Endothelial cell of umbilical vein (primary cell): Measurements from ENCODE around the gene UTF1. TPM values are rescaled to one million over a fixed set of nuclear protein-coding genes. Genes with fewer than 3 reads are reported as not detected.

Experiments
- BruUV-seq: library from RNA; stranded (reverse); fragments of 400-500 nt; replicated peaks from 2 replicates; lab custom pipeline; 2021; lab: Mats Ljungman, UMichigan
- CTCF ChIA-PET: fragments of 300-600, 350-600 bp; sonication (Branson Sonifier 250); formaldehyde crosslinking; loops from one replicate; lab custom pipeline; 2021; ENCODE audit warnings: antibody characterized with exemption, inconsistent platforms; lab: Charles Lee
- POLR2A ChIA-PET: fragments of 300-600, 350-600 bp; sonication (Branson Sonifier 250); formaldehyde crosslinking; loops from one replicate; lab custom pipeline; 2021; ENCODE audit warnings: antibody characterized with exemption, inconsistent platforms; lab: Charles Lee
- DNase-seq: peaks from one replicate; pipeline ENCODE4 v3.0.0-alpha.2; 2011; ENCODE audit warnings: low read depth, low spot score
- FAIRE-seq: peaks from 2 replicates; lab custom pipeline; 2011; peaks lifted over from hg19 to GRCh38; lab: Jason Lieb, UNC
- H2AFZ ChIP-seq: 2 replicates; pipeline ENCODE4 v1.6.0; 2012; ENCODE audit warnings: low read depth, low read length, control low read depth, inconsistent platforms
- H3K27ac ChIP-seq: 2 replicates; pipeline ENCODE4 v1.5.1; 2011; ENCODE audit warnings: low read depth, mild to moderate bottlenecking, control low read depth, low read length, moderate library complexity; ENCODE audit not compliant: insufficient read depth
- H3K27me3 ChIP-seq, 2 experiments: 2 replicates each; pipeline versions ENCODE4 v1.6.0 to v1.6.1; 2011; ENCODE audit warnings: low read length in 2 of 2, mixed read lengths in 1 of 2; ENCODE audit not compliant: control insufficient read depth in 2 of 2, insufficient read depth in 2 of 2
- H3K36me3 ChIP-seq, 2 experiments: 2 replicates in 1 of 2; 3 replicates in 1 of 2; pipeline ENCODE4 v1.5.1; 2011; ENCODE audit warnings: low read length in 2 of 2, mild to moderate bottlenecking in 1 of 2, moderate library complexity in 1 of 2; ENCODE audit not compliant: control insufficient read depth in 2 of 2, insufficient read depth in 2 of 2; ENCODE audit errors: extremely low read depth in 1 of 2
- H3K4me1 ChIP-seq: 3 replicates; pipeline ENCODE4 v1.5.1; 2011; ENCODE audit warnings: mild to moderate bottlenecking, low read length; ENCODE audit not compliant: control insufficient read depth, insufficient read depth; ENCODE audit errors: extremely low read depth
- H3K4me2 ChIP-seq: 2 replicates; pipeline ENCODE4 v1.6.1; 2011; ENCODE audit warnings: low read length, control low read depth, mixed read lengths; ENCODE audit not compliant: insufficient read depth
- H3K4me3 ChIP-seq, 3 experiments: fragments of 200-600 bp in 1 of 3; sonication (generic), shearing (Covaris generic) in 1 of 3; replicated peaks in 1 of 3; 2 replicates each; pipeline ENCODE4 v1.5.1; 2011 to 2016; ENCODE audit warnings: control low read depth in 3 of 3, low read length in 3 of 3, mild to moderate bottlenecking in 2 of 3, inconsistent platforms in 1 of 3, low read depth in 1 of 3, moderate library complexity in 1 of 3; ENCODE audit not compliant: insufficient read depth in 1 of 3
- H3K79me2 ChIP-seq: 2 replicates; pipeline ENCODE4 v1.6.0; 2012; ENCODE audit warnings: low read length, inconsistent platforms; ENCODE audit not compliant: control insufficient read depth, insufficient read depth
- H3K9ac ChIP-seq: replicated peaks from 2 replicates; pipeline ENCODE3; 2011; ENCODE audit warnings: low read length, control low read depth; ENCODE audit not compliant: insufficient read depth; ENCODE audit errors: extremely low read depth
- H3K9me1 ChIP-seq: replicated peaks from 3 replicates; pipeline ENCODE4 v1.6.0; 2011; ENCODE audit warnings: mild to moderate bottlenecking, low read length; ENCODE audit not compliant: control insufficient read depth, insufficient read depth; ENCODE audit errors: extremely low read depth
- H3K9me3 ChIP-seq: replicated peaks from 2 replicates; pipeline ENCODE4 v1.5.1; 2012; ENCODE audit warnings: low read length, inconsistent platforms; ENCODE audit not compliant: control insufficient read depth, insufficient read depth
- H4K20me1 ChIP-seq: replicated peaks from 2 replicates; pipeline ENCODE3; 2011; ENCODE audit warnings: mild to moderate bottlenecking, low read length; ENCODE audit not compliant: control insufficient read depth, insufficient read depth; ENCODE audit errors: extremely low read depth
- CTCF ChIP-seq, 2 donors: IDR thresholded peaks; 1 replicate in 1 of 2; 2 replicates in 1 of 2; pipeline ENCODE4 v1.5.1; 2011; ENCODE audit warnings: low read length in 2 of 2, mild to moderate bottlenecking in 2 of 2, moderate library complexity in 2 of 2, control low read depth in 1 of 2, inconsistent platforms in 1 of 2, low read depth in 1 of 2; ENCODE audit not compliant: insufficient read depth in 1 of 2; ENCODE audit errors: extremely low read depth in 1 of 2
- EZH2 ChIP-seq: IDR thresholded peaks from 2 replicates; pipeline ENCODE4 v1.6.1; 2012; ENCODE audit warnings: borderline replicate concordance, low read depth, mild to moderate bottlenecking, moderate library complexity, low read length, inconsistent platforms; ENCODE audit not compliant: severe bottlenecking
- FOS ChIP-seq: IDR thresholded peaks from 2 replicates; pipeline ENCODE4 v1.6.1; 2011; ENCODE audit warnings: mild to moderate bottlenecking, low read length, moderate library complexity, borderline replicate concordance; ENCODE audit not compliant: insufficient read depth
- GATA2 ChIP-seq: IDR thresholded peaks from 2 replicates; pipeline ENCODE4 v1.7.0; 2011; ENCODE audit warnings: low read depth, mild to moderate bottlenecking, moderate library complexity, mixed read lengths, low read length; ENCODE audit not compliant: insufficient read length, insufficient read depth
- JUN ChIP-seq: IDR thresholded peaks from 2 replicates; pipeline ENCODE4 v1.6.1; 2011; ENCODE audit warnings: borderline replicate concordance, low read depth; ENCODE audit not compliant: insufficient read length, insufficient read depth
- MAX ChIP-seq: IDR thresholded peaks from 2 replicates; pipeline ENCODE4 v1.6.1; 2011; ENCODE audit not compliant: insufficient read depth, insufficient read length
- MYC ChIP-seq: IDR thresholded peaks from one replicate; pipeline ENCODE4 v1.6.1; 2011; ENCODE audit warnings: mild to moderate bottlenecking, low read depth, low read length
- POLR2A ChIP-seq: IDR thresholded peaks from 2 replicates; pipeline ENCODE4 v1.6.1; 2012; ENCODE audit warnings: low read depth, mild to moderate bottlenecking, control low read depth, low read length
- POLR2AphosphoS5 ChIP-seq: IDR thresholded peaks from 2 replicates; pipeline ENCODE4 v1.6.1; 2012; ENCODE audit warnings: low read depth, mild to moderate bottlenecking, control low read depth, low read length, moderate library complexity; ENCODE audit not compliant: insufficient read depth
- dilution Hi-C: fragments of 300-500 bp; cut with MboI; formaldehyde crosslinking; loops from one replicate; pipeline ENCODE4 v1.15.0; 2019; ENCODE audit warnings: low sequenced_read_pairs; ENCODE audit not compliant: extremely low pct_ligation_motif_present
- intact Hi-C: fragments of 100-400 bp; cut with micrococcal nuclease; formaldehyde crosslinking; loops from one replicate; pipeline ENCODE4 v1.10.0; 2022
- polyA plus RNA-seq, 4 experiments: library from polyadenylated mRNA; depleted of rRNA in 3 of 4; stranded (reverse) in 3 of 4; unstranded in 1 of 4; fragments of >200 nt; gene quantifications; 2 replicates each; pipeline versions ENCODE4 v1.2.1 to v1.2.3, GENCODE V29; 2011 to 2012; ENCODE audit warnings: missing spikeins in 1 of 4
- total RNA-seq: library from RNA; stranded (reverse); gene quantifications from 2 replicates; pipeline ENCODE4 v1.2.3, GENCODE V29; 2021

UTF1 gene
- total and polyA plus RNA-seq, 2 donors (not counting 3 experiments of a cell fraction or from before 2014, with no cell fraction given): not detected

GRCh38 chr10:133195611-133196010 is 34.4 kb upstream of the UTF1 start:
- no peak overlapping the region for H3K4me3 ChIP-seq
- TF ChIP-seq POLR2AphosphoS5 (no peak), JUN (no peak), MYC (no peak)
- no peaks in the 10 kb centered on the region for H4K20me1 ChIP-seq
- H3K9me3 ChIP-seq: no peaks in the 10 kb centered on the region
- no peak overlapping the region for H3K4me2 ChIP-seq
- no peaks in the 10 kb centered on the region for H3K27me3 ChIP-seq
- H3K9ac ChIP-seq: no peak overlapping the region
- intact Hi-C loops: no loop called here
- no peaks in the 10 kb centered on the region for H3K36me3 ChIP-seq
- no peak overlapping the region for H2AFZ ChIP-seq
- H3K27ac ChIP-seq: no peak overlapping the region
- BruUV-seq: no TSS peak
- CTCF ChIA-PET: no interaction called here
- POLR2A ChIA-PET: no interaction called here
- dilution Hi-C loops: no loop called here
- H3K4me1 ChIP-seq: no peaks in the 10 kb centered on the region
- no peak for FAIRE-seq
- no peaks in the 10 kb centered on the region for H3K9me1 ChIP-seq
- H3K79me2 ChIP-seq: no peaks in the 10 kb centered on the region
- no peak for DNase-seq

- no peaks in the 10 kb centered on the region for H3K9me1 ChIP-seq
- no peak for TF ChIP-seq POLR2A
- no peak for TF ChIP-seq POLR2AphosphoS5
- no peak for TF ChIP-seq GATA2
- no peak for TF ChIP-seq MYC
- no peak for TF ChIP-seq MAX
- no peak for TF ChIP-seq FOS
- no peak for TF ChIP-seq JUN
- TF ChIP-seq CTCF (IDR thresholded peaks at IDR 0.05; ENCODE audit: extremely low read depth in 1 of 2, insufficient read depth in 1 of 2, low read depth in 1 of 2, low read length in 2 of 2): no peak
- no peak for TF ChIP-seq EZH2
- no peak overlapping the region for H2AFZ ChIP-seq
- no peaks in the 10 kb centered on the region for H3K79me2 ChIP-seq
- no peaks in the 10 kb centered on the region for H3K4me1 ChIP-seq
- no peak overlapping the region for H3K4me2 ChIP-seq
- FAIRE-seq (no peak), DNase-seq (no peak)
- H3K36me3 ChIP-seq: no peaks in the 10 kb centered on the region
- ChIA-PET CTCF (no interaction called here), POLR2A (no interaction called here)
- intact Hi-C loops: no loop called here
- no TSS peak for BruUV-seq
- dilution Hi-C loops: no loop called here
- no peak overlapping the region for H3K9ac ChIP-seq
- no peaks in the 10 kb centered on the region for H4K20me1 ChIP-seq
- no peak overlapping the region for H3K4me3 ChIP-seq
- H3K27me3 ChIP-seq: no peaks in the 10 kb centered on the region
- H3K27ac ChIP-seq: no peak overlapping the region
- H3K9me3 ChIP-seq: no peaks in the 10 kb centered on the region
Measured at GRCh38 chr10:133196221-133196915, 33.6 kb upstream of the UTF1 start.
